IMR-90 (cell line): Measurements from ENCODE around the gene DOC2B. TPM values are rescaled to one million over a fixed set of nuclear protein-coding genes. Genes with fewer than 3 reads are reported as not detected.

Experiments
- ATAC-seq: fragments of 200-7000 bp; cut with Tn5 transposase; 2 replicates; pipeline ENCODE4 v1.9.1; 2020; ENCODE audit warnings: low read depth, mild to moderate bottlenecking, moderate library complexity
- BruUV-seq: library from RNA; stranded (reverse); fragments of 400-500 nt; replicated peaks from 2 replicates; lab custom pipeline; 2021; lab: Mats Ljungman, UMichigan
- CTCF ChIA-PET: fragments of 300-600 bp; formaldehyde crosslinking; extraction: SDS; loops from one replicate; lab custom pipeline; 2021; ENCODE audit warnings: antibody characterized with exemption; lab: Yijun Ruan, JAX
- POLR2A ChIA-PET: fragments of 300-600 bp; sonication (Branson Sonifier 250); formaldehyde crosslinking; loops from one replicate; lab custom pipeline; 2022; ENCODE audit warnings: antibody characterized with exemption; ENCODE audit not compliant: unreplicated experiment; lab: Charles Lee
- DNase-seq: peaks from one replicate; pipeline ENCODE4 v3.0.0; 2013
- H2AFZ ChIP-seq: replicated peaks from 2 replicates; pipeline ENCODE3; 2013; ENCODE audit warnings: low read length, mild to moderate bottlenecking; ENCODE audit not compliant: poor library complexity
- H2AK5ac ChIP-seq: 2 replicates; pipeline ENCODE4 v1.6.1; 2013; ENCODE audit warnings: low read depth, low read length, inconsistent platforms
- H2AK9ac ChIP-seq: replicated peaks from 2 replicates; pipeline ENCODE3; 2013; ENCODE audit warnings: mild to moderate bottlenecking, low read depth, low read length, moderate library complexity; ENCODE audit not compliant: poor library complexity
- H2BK120ac ChIP-seq: 2 replicates; pipeline ENCODE4 v1.6.1; 2013; ENCODE audit warnings: low read depth, low read length, inconsistent platforms
- H2BK15ac ChIP-seq: 3 replicates; pipeline ENCODE4 v1.6.1; 2013; ENCODE audit warnings: low read depth, low read length, inconsistent platforms
- H2BK20ac ChIP-seq: 2 replicates; pipeline ENCODE4 v1.6.1; 2013; ENCODE audit warnings: low read depth, mild to moderate bottlenecking, inconsistent platforms, low read length, moderate library complexity
- H2BK5ac ChIP-seq: 2 replicates; pipeline ENCODE4 v1.6.1; 2013; ENCODE audit warnings: mild to moderate bottlenecking, low read depth, low read length, inconsistent platforms; ENCODE audit not compliant: poor library complexity, severe bottlenecking
- H3K14ac ChIP-seq: replicated peaks from 2 replicates; pipeline ENCODE4 v1.6.1; 2013; ENCODE audit warnings: low read depth, low read length, inconsistent platforms
- H3K18ac ChIP-seq: 2 replicates; pipeline ENCODE4 v1.6.1; 2013; ENCODE audit warnings: low read depth, low read length, control low read depth
- H3K23ac ChIP-seq: 2 replicates; pipeline ENCODE4 v1.6.1; 2013; ENCODE audit warnings: low read depth, low read length, inconsistent platforms
- H3K27ac ChIP-seq: 2 replicates; pipeline ENCODE4 v1.5.1; 2013; ENCODE audit warnings: mild to moderate bottlenecking, control low read depth, low read length; ENCODE audit not compliant: insufficient read depth
- H3K27me3 ChIP-seq: 2 replicates; pipeline ENCODE4 v1.6.1; 2013; ENCODE audit warnings: low read length; ENCODE audit not compliant: control insufficient read depth, insufficient read depth
- H3K36me3 ChIP-seq: 2 replicates; pipeline ENCODE4 v1.6.1; 2013; ENCODE audit warnings: low read length, mixed read lengths; ENCODE audit not compliant: control insufficient read depth, insufficient read depth
- H3K4ac ChIP-seq: 2 replicates; pipeline ENCODE4 v1.6.1; 2013; ENCODE audit warnings: low read depth, low read length, inconsistent platforms
- H3K4me1 ChIP-seq: 2 replicates; pipeline ENCODE4 v1.6.1; 2013; ENCODE audit warnings: low read length, mixed read lengths; ENCODE audit not compliant: control insufficient read depth, insufficient read depth
- H3K4me2 ChIP-seq: 2 replicates; pipeline ENCODE4 v1.6.1; 2013; ENCODE audit warnings: low read depth, mild to moderate bottlenecking, control low read depth, low read length, moderate library complexity
- H3K4me3 ChIP-seq: 2 replicates; pipeline ENCODE4 v1.5.1; 2013; ENCODE audit warnings: low read depth, mild to moderate bottlenecking, control low read depth, low read length, moderate library complexity; ENCODE audit not compliant: insufficient read depth
- H3K56ac ChIP-seq: 2 replicates; pipeline ENCODE4 v1.6.1; 2013; ENCODE audit warnings: low read length, inconsistent platforms; ENCODE audit not compliant: insufficient read depth; ENCODE audit errors: extremely low read depth
- H3K79me1 ChIP-seq, 2 experiments: 2 replicates each; pipeline ENCODE4 v1.6.1; 2013; ENCODE audit warnings: low read length in 2 of 2, inconsistent platforms in 1 of 2, low read depth in 1 of 2
- H3K9ac ChIP-seq: 2 replicates; pipeline ENCODE4 v1.6.1; 2013; ENCODE audit warnings: low read depth, low read length, control low read depth
- H3K9me1 ChIP-seq: 2 replicates; pipeline ENCODE4 v1.6.1; 2013; ENCODE audit warnings: low read length, inconsistent platforms; ENCODE audit not compliant: insufficient read depth
- H3K9me3 ChIP-seq: 2 replicates; pipeline ENCODE4 v1.6.1; 2013; ENCODE audit warnings: low read length; ENCODE audit not compliant: control insufficient read depth, insufficient read depth
- H4K20me1 ChIP-seq: 2 replicates; pipeline ENCODE4 v1.6.1; 2013; ENCODE audit warnings: low read length, inconsistent platforms; ENCODE audit not compliant: insufficient read depth
- H4K5ac ChIP-seq: 2 replicates; pipeline ENCODE4 v1.6.1; 2013; ENCODE audit warnings: mild to moderate bottlenecking, low read depth, low read length, control low read depth
- H4K8ac ChIP-seq, 2 experiments: 2 replicates each; pipeline ENCODE4 v1.6.1; 2013; ENCODE audit warnings: low read depth in 2 of 2, low read length in 2 of 2, control low read depth in 1 of 2, inconsistent platforms in 1 of 2
- H4K91ac ChIP-seq: 2 replicates; pipeline ENCODE4 v1.6.1; 2013; ENCODE audit warnings: low read depth, low read length, inconsistent platforms; ENCODE audit not compliant: insufficient read depth
- BHLHE40 ChIP-seq: fragments of 150-350 bp; IDR thresholded peaks from 2 replicates; pipeline ENCODE4 v1.6.1; 2016; ENCODE audit warnings: mild to moderate bottlenecking, low read depth, low read length
- CEBPB ChIP-seq: IDR thresholded peaks from 2 replicates; pipeline ENCODE4 v1.6.1; 2012; ENCODE audit warnings: low read depth, low read length, improper control_type of control experiment
- CHD1 ChIP-seq: IDR thresholded peaks from 2 replicates; pipeline ENCODE4 v1.6.1; 2012; ENCODE audit warnings: low read depth, low read length, improper control_type of control experiment
- ELK1 ChIP-seq: fragments of 150-350 bp; IDR thresholded peaks from 2 replicates; pipeline ENCODE4 v1.6.1; 2016; ENCODE audit warnings: low read depth, mild to moderate bottlenecking, low read length, moderate library complexity, borderline replicate concordance
- FOS ChIP-seq: fragments of 150-350 bp; IDR thresholded peaks from 2 replicates; pipeline ENCODE4 v1.6.1; 2016; ENCODE audit warnings: low read depth, low read length
- MAFK ChIP-seq: IDR thresholded peaks from 2 replicates; pipeline ENCODE4 v1.6.1; 2012; ENCODE audit warnings: low read depth, low read length, improper control_type of control experiment
- MXI1 ChIP-seq: IDR thresholded peaks from 2 replicates; pipeline ENCODE4 v1.6.1; 2012; ENCODE audit warnings: low read depth, mild to moderate bottlenecking, low read length, moderate library complexity, borderline replicate concordance
- POLR2A ChIP-seq: IDR thresholded peaks from 2 replicates; pipeline ENCODE4 v1.6.1; 2012; ENCODE audit warnings: mild to moderate bottlenecking, low read depth, low read length
- RFX5 ChIP-seq: IDR thresholded peaks from 2 replicates; pipeline ENCODE4 v1.8.0; 2012; ENCODE audit warnings: low read depth, mild to moderate bottlenecking, low read length, moderate library complexity
- SMC3 ChIP-seq: fragments of 150-350 bp; IDR thresholded peaks from 2 replicates; pipeline ENCODE4 v1.6.1; 2016; ENCODE audit warnings: low read depth, mild to moderate bottlenecking, antibody characterized with exemption, low read length, moderate library complexity
- WGBS, 2 experiments: methylation state at CpG; one replicate each; pipeline versions ENCODE4 v1.1.5 to v1.1.7; 2013; ENCODE audit warnings: missing lambda C conversion rate in 2 of 2; ENCODE audit not compliant: insufficient read length in 1 of 2; ENCODE audit errors: extremely low coverage in 2 of 2; 5-methylcytosine and 5-hydroxymethylcytosine counted together
- dilution Hi-C: fragments of 300-500 bp; cut with HindIII; formaldehyde crosslinking; loops from one replicate; pipeline ENCODE4 v1.14.3; 2018; ENCODE audit warnings: low sequenced_read_pairs; ENCODE audit not compliant: unreplicated experiment
- in situ Hi-C: fragments of 300-500 bp; cut with MboI; formaldehyde crosslinking; loops from 3 replicates; pipeline ENCODE4 v1.14.3; 2019; ENCODE audit warnings: low sequenced_read_pairs, inconsistent platforms, mixed read lengths
- intact Hi-C: fragments of 100-400 bp; cut with micrococcal nuclease; formaldehyde crosslinking; loops from 2 replicates; pipeline ENCODE4 v1.10.0; 2022
- polyA plus RNA-seq, 3 experiments: library from polyadenylated mRNA; depleted of rRNA; stranded (reverse); fragments of >200 nt; gene quantifications; 2 replicates each; pipeline ENCODE4 v1.2.3, GENCODE V29; 2012; ENCODE audit warnings: low replicate concordance in 1 of 3
- total RNA-seq: library from RNA; depleted of rRNA; stranded (reverse); fragments of >200 nt; gene quantifications from 2 replicates; pipeline ENCODE4 v1.2.3, GENCODE V29; 2012
- TF ChIP-seq, protein P1 (sequence below): fragments of 150-350 bp; IDR thresholded peaks from 2 replicates; pipeline ENCODE4 v1.6.1; 2017; ENCODE audit warnings: mild to moderate bottlenecking, antibody characterized with exemption, low read length, low read depth

Gene DOC2B
- total and polyA plus RNA-seq, 2 of the 4 experiments (the other 2 are of a cell fraction): not detected

DNA sequence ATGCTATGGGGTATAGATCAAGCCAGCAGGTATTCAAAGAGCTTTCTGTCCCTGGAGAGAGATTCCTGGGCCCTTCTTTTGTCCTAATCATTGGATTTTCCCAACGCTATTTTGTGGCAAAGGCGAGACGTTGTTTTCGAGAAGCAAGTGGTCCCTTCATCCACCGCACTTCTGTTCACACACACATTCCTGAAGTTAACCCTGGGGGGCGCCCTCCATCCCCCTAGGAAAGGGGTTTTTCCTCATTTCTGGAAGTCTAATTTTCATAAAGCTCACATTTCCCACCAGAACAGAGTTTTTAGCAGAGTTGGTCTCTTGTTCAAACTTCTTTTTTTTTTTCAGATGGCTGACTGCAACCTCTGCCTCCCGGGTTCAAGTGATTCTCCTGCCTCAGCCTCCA is 32.2 kb downstream of the DOC2B start:
- intact Hi-C loops (no loop called here), dilution Hi-C loops (no loop called here), in situ Hi-C loops (no loop called here)
- no peak overlapping the region for H3K4me3 ChIP-seq
- no peak overlapping the region for H2BK120ac ChIP-seq
- H4K20me1 ChIP-seq: no peaks in the 10 kb centered on the region
- DNase-seq (no peak), ATAC-seq (no peak)
- no peak overlapping the region for H3K27ac ChIP-seq
- H3K4me1 ChIP-seq: peaks cover 2% of the 10 kb centered on the region; the same call in 1 of the 2 replicates
- H3K14ac ChIP-seq: no peak overlapping the region
- H3K79me1 ChIP-seq: no peaks in the 10 kb centered on the region
- no peak overlapping the region for H2AK5ac ChIP-seq
- H2BK5ac ChIP-seq: no peak overlapping the region
- H3K9me1 ChIP-seq: no peaks in the 10 kb centered on the region
- no peak overlapping the region for H3K9ac ChIP-seq
- no peak overlapping the region for H3K18ac ChIP-seq
- no CpG with 5 or more reads among the region's 7 CpGs for WGBS, 2 experiments
- H4K91ac ChIP-seq: no peak overlapping the region
- H3K4me2 ChIP-seq: no peak overlapping the region
- no peak for TF ChIP-seq POLR2A
- no peak for TF ChIP-seq RFX5
- TF ChIP-seq CEBPB: no peak
- TF ChIP-seq BHLHE40: no peak
- no peak for TF ChIP-seq CHD1
- TF ChIP-seq SMC3: no peak
- TF ChIP-seq, protein P1, sequence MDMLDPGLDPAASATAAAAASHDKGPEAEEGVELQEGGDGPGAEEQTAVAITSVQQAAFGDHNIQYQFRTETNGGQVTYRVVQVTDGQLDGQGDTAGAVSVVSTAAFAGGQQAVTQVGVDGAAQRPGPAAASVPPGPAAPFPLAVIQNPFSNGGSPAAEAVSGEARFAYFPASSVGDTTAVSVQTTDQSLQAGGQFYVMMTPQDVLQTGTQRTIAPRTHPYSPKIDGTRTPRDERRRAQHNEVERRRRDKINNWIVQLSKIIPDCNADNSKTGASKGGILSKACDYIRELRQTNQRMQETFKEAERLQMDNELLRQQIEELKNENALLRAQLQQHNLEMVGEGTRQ: no peak
- TF ChIP-seq ELK1: no peak
- TF ChIP-seq MAFK: no peak
- no peak for TF ChIP-seq MXI1
- TF ChIP-seq FOS: no peak
- no peak overlapping the region for H3K4ac ChIP-seq
- H3K36me3 ChIP-seq: no peaks in the 10 kb centered on the region
- CTCF ChIA-PET: interaction anchor here (0.6 kb wide), 1 partner anchor 257 kb away, joined by 5 read pairs; no protein-coding TSS in a partner anchor
- POLR2A ChIA-PET: no interaction called here
- no peak overlapping the region for H2AFZ ChIP-seq
- BruUV-seq: no TSS peak
- no peak overlapping the region for H3K56ac ChIP-seq
- H3K27me3 ChIP-seq: peaks cover 11% of the 10 kb centered on the region
- H2AK9ac ChIP-seq: no peak overlapping the region
- no peak overlapping the region for H3K23ac ChIP-seq
- H4K5ac ChIP-seq: no peak overlapping the region
- no peaks in the 10 kb centered on the region for H3K9me3 ChIP-seq
- no peak overlapping the region for H4K8ac ChIP-seq
- H2BK15ac ChIP-seq: no peak overlapping the region
- H2BK20ac ChIP-seq: no peak overlapping the region
